IMR-90 (cell line): ENCODE measurements around the gene PGAP1. TPM values are rescaled to one million over a fixed set of nuclear protein-coding genes. Genes with fewer than 3 reads are reported as not detected.
A peak's percentile ranks its signal among the peaks of the same experiment; 100 is the strongest.

Source experiments
- ATAC-seq: fragments of 200-7000 bp; cut with Tn5 transposase; 2 replicates; pipeline ENCODE4 v1.9.1; 2020; ENCODE audit warnings: low read depth, mild to moderate bottlenecking, moderate library complexity
- BruUV-seq: library from RNA; stranded (reverse); fragments of 400-500 nt; replicated peaks from 2 replicates; lab custom pipeline; 2021; lab: Mats Ljungman, UMichigan
- CTCF ChIA-PET: fragments of 300-600 bp; formaldehyde crosslinking; extraction: SDS; loops from one replicate; lab custom pipeline; 2021; ENCODE audit warnings: antibody characterized with exemption; lab: Yijun Ruan, JAX
- POLR2A ChIA-PET: fragments of 300-600 bp; sonication (Branson Sonifier 250); formaldehyde crosslinking; loops from one replicate; lab custom pipeline; 2022; ENCODE audit warnings: antibody characterized with exemption; ENCODE audit not compliant: unreplicated experiment; lab: Charles Lee
- DNase-seq: peaks from one replicate; pipeline ENCODE4 v3.0.0; 2013
- H2AFZ ChIP-seq: replicated peaks from 2 replicates; pipeline ENCODE3; 2013; ENCODE audit warnings: low read length, mild to moderate bottlenecking; ENCODE audit not compliant: poor library complexity
- H2AK5ac ChIP-seq: 2 replicates; pipeline ENCODE4 v1.6.1; 2013; ENCODE audit warnings: low read depth, low read length, inconsistent platforms
- H2AK9ac ChIP-seq: replicated peaks from 2 replicates; pipeline ENCODE3; 2013; ENCODE audit warnings: mild to moderate bottlenecking, low read depth, low read length, moderate library complexity; ENCODE audit not compliant: poor library complexity
- H2BK120ac ChIP-seq: 2 replicates; pipeline ENCODE4 v1.6.1; 2013; ENCODE audit warnings: low read depth, low read length, inconsistent platforms
- H2BK15ac ChIP-seq: 3 replicates; pipeline ENCODE4 v1.6.1; 2013; ENCODE audit warnings: low read depth, low read length, inconsistent platforms
- H2BK20ac ChIP-seq: 2 replicates; pipeline ENCODE4 v1.6.1; 2013; ENCODE audit warnings: low read depth, mild to moderate bottlenecking, inconsistent platforms, low read length, moderate library complexity
- H2BK5ac ChIP-seq: 2 replicates; pipeline ENCODE4 v1.6.1; 2013; ENCODE audit warnings: mild to moderate bottlenecking, low read depth, low read length, inconsistent platforms; ENCODE audit not compliant: poor library complexity, severe bottlenecking
- H3K14ac ChIP-seq: replicated peaks from 2 replicates; pipeline ENCODE4 v1.6.1; 2013; ENCODE audit warnings: low read depth, low read length, inconsistent platforms
- H3K18ac ChIP-seq: 2 replicates; pipeline ENCODE4 v1.6.1; 2013; ENCODE audit warnings: low read depth, low read length, control low read depth
- H3K23ac ChIP-seq: 2 replicates; pipeline ENCODE4 v1.6.1; 2013; ENCODE audit warnings: low read depth, low read length, inconsistent platforms
- H3K27ac ChIP-seq: 2 replicates; pipeline ENCODE4 v1.5.1; 2013; ENCODE audit warnings: mild to moderate bottlenecking, control low read depth, low read length; ENCODE audit not compliant: insufficient read depth
- H3K27me3 ChIP-seq: 2 replicates; pipeline ENCODE4 v1.6.1; 2013; ENCODE audit warnings: low read length; ENCODE audit not compliant: control insufficient read depth, insufficient read depth
- H3K36me3 ChIP-seq: 2 replicates; pipeline ENCODE4 v1.6.1; 2013; ENCODE audit warnings: low read length, mixed read lengths; ENCODE audit not compliant: control insufficient read depth, insufficient read depth
- H3K4ac ChIP-seq: 2 replicates; pipeline ENCODE4 v1.6.1; 2013; ENCODE audit warnings: low read depth, low read length, inconsistent platforms
- H3K4me1 ChIP-seq: 2 replicates; pipeline ENCODE4 v1.6.1; 2013; ENCODE audit warnings: low read length, mixed read lengths; ENCODE audit not compliant: control insufficient read depth, insufficient read depth
- H3K4me2 ChIP-seq: 2 replicates; pipeline ENCODE4 v1.6.1; 2013; ENCODE audit warnings: low read depth, mild to moderate bottlenecking, control low read depth, low read length, moderate library complexity
- H3K4me3 ChIP-seq: 2 replicates; pipeline ENCODE4 v1.5.1; 2013; ENCODE audit warnings: low read depth, mild to moderate bottlenecking, control low read depth, low read length, moderate library complexity; ENCODE audit not compliant: insufficient read depth
- H3K56ac ChIP-seq: 2 replicates; pipeline ENCODE4 v1.6.1; 2013; ENCODE audit warnings: low read length, inconsistent platforms; ENCODE audit not compliant: insufficient read depth; ENCODE audit errors: extremely low read depth
- H3K79me1 ChIP-seq, 2 experiments: 2 replicates each; pipeline ENCODE4 v1.6.1; 2013; ENCODE audit warnings: low read length in 2 of 2, inconsistent platforms in 1 of 2, low read depth in 1 of 2
- H3K9ac ChIP-seq: 2 replicates; pipeline ENCODE4 v1.6.1; 2013; ENCODE audit warnings: low read depth, low read length, control low read depth
- H3K9me1 ChIP-seq: 2 replicates; pipeline ENCODE4 v1.6.1; 2013; ENCODE audit warnings: low read length, inconsistent platforms; ENCODE audit not compliant: insufficient read depth
- H3K9me3 ChIP-seq: 2 replicates; pipeline ENCODE4 v1.6.1; 2013; ENCODE audit warnings: low read length; ENCODE audit not compliant: control insufficient read depth, insufficient read depth
- H4K20me1 ChIP-seq: 2 replicates; pipeline ENCODE4 v1.6.1; 2013; ENCODE audit warnings: low read length, inconsistent platforms; ENCODE audit not compliant: insufficient read depth
- H4K5ac ChIP-seq: 2 replicates; pipeline ENCODE4 v1.6.1; 2013; ENCODE audit warnings: mild to moderate bottlenecking, low read depth, low read length, control low read depth
- H4K8ac ChIP-seq, 2 experiments: 2 replicates each; pipeline ENCODE4 v1.6.1; 2013; ENCODE audit warnings: low read depth in 2 of 2, low read length in 2 of 2, control low read depth in 1 of 2, inconsistent platforms in 1 of 2
- H4K91ac ChIP-seq: 2 replicates; pipeline ENCODE4 v1.6.1; 2013; ENCODE audit warnings: low read depth, low read length, inconsistent platforms; ENCODE audit not compliant: insufficient read depth
- CEBPB ChIP-seq: IDR thresholded peaks from 2 replicates; pipeline ENCODE4 v1.6.1; 2012; ENCODE audit warnings: low read depth, low read length, improper control_type of control experiment
- CHD1 ChIP-seq: IDR thresholded peaks from 2 replicates; pipeline ENCODE4 v1.6.1; 2012; ENCODE audit warnings: low read depth, low read length, improper control_type of control experiment
- FOS ChIP-seq: fragments of 150-350 bp; IDR thresholded peaks from 2 replicates; pipeline ENCODE4 v1.6.1; 2016; ENCODE audit warnings: low read depth, low read length
- MAFK ChIP-seq: IDR thresholded peaks from 2 replicates; pipeline ENCODE4 v1.6.1; 2012; ENCODE audit warnings: low read depth, low read length, improper control_type of control experiment
- MAZ ChIP-seq: IDR thresholded peaks from 2 replicates; pipeline ENCODE4 v1.6.1; 2012; ENCODE audit warnings: low read depth, mild to moderate bottlenecking, low read length, improper control_type of control experiment, moderate library complexity, borderline replicate concordance
- MXI1 ChIP-seq: IDR thresholded peaks from 2 replicates; pipeline ENCODE4 v1.6.1; 2012; ENCODE audit warnings: low read depth, mild to moderate bottlenecking, low read length, moderate library complexity, borderline replicate concordance
- RAD21 ChIP-seq: IDR thresholded peaks from 2 replicates; pipeline ENCODE4 v1.6.1; 2012; ENCODE audit warnings: low read length, improper control_type of control experiment
- RCOR1 ChIP-seq: IDR thresholded peaks from 2 replicates; pipeline ENCODE4 v1.6.1; 2012; ENCODE audit warnings: mild to moderate bottlenecking, low read length, improper control_type of control experiment; ENCODE audit not compliant: insufficient replicate concordance
- SMC3 ChIP-seq: fragments of 150-350 bp; IDR thresholded peaks from 2 replicates; pipeline ENCODE4 v1.6.1; 2016; ENCODE audit warnings: low read depth, mild to moderate bottlenecking, antibody characterized with exemption, low read length, moderate library complexity
- USF2 ChIP-seq: fragments of 150-350 bp; IDR thresholded peaks from 2 replicates; pipeline ENCODE4 v1.6.1; 2017; ENCODE audit warnings: mild to moderate bottlenecking, antibody characterized with exemption, low read length, low read depth
- WGBS, 2 experiments: methylation state at CpG; one replicate each; pipeline versions ENCODE4 v1.1.5 to v1.1.7; 2013; ENCODE audit warnings: missing lambda C conversion rate in 2 of 2; ENCODE audit not compliant: insufficient read length in 1 of 2; ENCODE audit errors: extremely low coverage in 2 of 2; 5-methylcytosine and 5-hydroxymethylcytosine counted together
- dilution Hi-C: fragments of 300-500 bp; cut with HindIII; formaldehyde crosslinking; loops from one replicate; pipeline ENCODE4 v1.14.3; 2018; ENCODE audit warnings: low sequenced_read_pairs; ENCODE audit not compliant: unreplicated experiment
- in situ Hi-C: fragments of 300-500 bp; cut with MboI; formaldehyde crosslinking; loops from 3 replicates; pipeline ENCODE4 v1.14.3; 2019; ENCODE audit warnings: low sequenced_read_pairs, inconsistent platforms, mixed read lengths
- intact Hi-C: fragments of 100-400 bp; cut with micrococcal nuclease; formaldehyde crosslinking; loops from 2 replicates; pipeline ENCODE4 v1.10.0; 2022
- polyA plus RNA-seq, 3 experiments: library from polyadenylated mRNA; depleted of rRNA; stranded (reverse); fragments of >200 nt; gene quantifications; 2 replicates each; pipeline ENCODE4 v1.2.3, GENCODE V29; 2012; ENCODE audit warnings: low replicate concordance in 1 of 3
- total RNA-seq: library from RNA; depleted of rRNA; stranded (reverse); fragments of >200 nt; gene quantifications from 2 replicates; pipeline ENCODE4 v1.2.3, GENCODE V29; 2012
- TF ChIP-seq, protein P1 (sequence below): fragments of 150-350 bp; IDR thresholded peaks from 2 replicates; pipeline ENCODE4 v1.6.1; 2016; ENCODE audit warnings: low read depth, mild to moderate bottlenecking, low read length, moderate library complexity, borderline replicate concordance

Gene PGAP1
- total and polyA plus RNA-seq, 2 of the 4 experiments (the other 2 are of a cell fraction): 1.9 to 5.7 TPM

DNA sequence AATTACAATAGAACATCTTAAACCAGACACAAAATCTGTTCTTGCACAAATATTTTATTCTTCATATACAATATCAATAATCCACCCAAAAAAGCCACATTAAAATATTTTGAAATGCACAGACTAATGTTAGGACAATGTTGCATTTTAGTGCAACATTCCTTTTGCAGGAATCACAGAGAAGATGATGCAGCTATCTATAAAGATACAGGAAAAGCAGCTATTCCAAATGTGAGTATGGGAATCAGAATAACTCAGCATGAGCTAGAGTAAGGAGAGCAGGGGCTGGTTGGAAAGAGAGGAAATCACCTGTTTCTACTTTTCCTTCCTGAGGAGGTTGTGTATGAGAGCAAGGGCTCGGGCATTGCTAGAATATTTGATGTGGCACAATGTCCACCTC is 122.1 kb downstream of the PGAP1 start:
- no peak overlapping the region for H4K5ac ChIP-seq
- no peak overlapping the region for H4K8ac ChIP-seq
- H4K91ac ChIP-seq: no peak overlapping the region
- no peak overlapping the region for H2BK5ac ChIP-seq
- no CpG with 5 or more reads among the region's 1 CpG for WGBS, 2 experiments
- TF ChIP-seq RCOR1 (no peak), MAFK (no peak), CHD1 (no peak), MAZ (no peak), SMC3 (no peak), MXI1 (no peak), CEBPB (no peak), FOS (no peak), USF2 (no peak), RAD21 (no peak)
- TF ChIP-seq, protein P1, sequence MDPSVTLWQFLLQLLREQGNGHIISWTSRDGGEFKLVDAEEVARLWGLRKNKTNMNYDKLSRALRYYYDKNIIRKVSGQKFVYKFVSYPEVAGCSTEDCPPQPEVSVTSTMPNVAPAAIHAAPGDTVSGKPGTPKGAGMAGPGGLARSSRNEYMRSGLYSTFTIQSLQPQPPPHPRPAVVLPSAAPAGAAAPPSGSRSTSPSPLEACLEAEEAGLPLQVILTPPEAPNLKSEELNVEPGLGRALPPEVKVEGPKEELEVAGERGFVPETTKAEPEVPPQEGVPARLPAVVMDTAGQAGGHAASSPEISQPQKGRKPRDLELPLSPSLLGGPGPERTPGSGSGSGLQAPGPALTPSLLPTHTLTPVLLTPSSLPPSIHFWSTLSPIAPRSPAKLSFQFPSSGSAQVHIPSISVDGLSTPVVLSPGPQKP: no peak
- intact Hi-C loops (no loop called here), in situ Hi-C loops (no loop called here), dilution Hi-C loops (no loop called here)
- DNase-seq: no peak
- no peak overlapping the region for H2BK15ac ChIP-seq
- no peak overlapping the region for H2AFZ ChIP-seq
- POLR2A ChIA-PET: no interaction called here
- H3K79me1 ChIP-seq: peaks cover 0 to under 1% of the 10 kb centered on the region in 2 experiments; a peak in 1 of 4 replicates
- H3K4ac ChIP-seq: no peak overlapping the region
- H2AK9ac ChIP-seq: no peak overlapping the region
- no peak overlapping the region for H3K14ac ChIP-seq
- H3K27ac ChIP-seq: no peak overlapping the region
- H2AK5ac ChIP-seq: no peak overlapping the region
- H3K56ac ChIP-seq: no peak overlapping the region
- no peak overlapping the region for H3K4me2 ChIP-seq
- BruUV-seq: no TSS peak
- no peak overlapping the region for H3K18ac ChIP-seq
- peaks cover 3% of the 10 kb centered on the region; the same call in 1 of the 2 replicates for H3K27me3 ChIP-seq
- CTCF ChIA-PET: no interaction called here
- H3K4me3 ChIP-seq: no peak overlapping the region
- H3K36me3 ChIP-seq: no peaks in the 10 kb centered on the region
- H3K9me3 ChIP-seq: no peaks in the 10 kb centered on the region
- H3K9ac ChIP-seq: no peak overlapping the region
- H3K4me1 ChIP-seq: no peaks in the 10 kb centered on the region
- peak; percentile 30; the same call in 1 of the 2 replicates for ATAC-seq
- no peaks in the 10 kb centered on the region for H4K20me1 ChIP-seq
- H3K9me1 ChIP-seq: no peaks in the 10 kb centered on the region
- H2BK120ac ChIP-seq: no peak overlapping the region
- H2BK20ac ChIP-seq: no peak overlapping the region
- no peak overlapping the region for H3K23ac ChIP-seq
